Measurements from ENCODE around the gene SPATA9.
"Not testable (repeated sequence)": the region's sequence is repeated elsewhere in the genome, so short reads cannot be mapped to it uniquely, and the experiment has no call there.

The SPATA9 gene

GRCh38 chr5:95644351-95645042 is 38.3 kb downstream of the SPATA9 start:
- DNase-seq (ENCODE audit: low read depth): no peak

- DNase-seq (ENCODE audit: low read depth): no peak
Measured at GRCh38 chr5:95643152-95643551, 39.6 kb downstream of the SPATA9 start.

- DNase-seq (ENCODE audit: low read depth): no peak
Measured at GRCh38 chr5:95641741-95642220, 41.0 kb downstream of the SPATA9 start.

GRCh38 chr5:95638632-95639031 is 44.2 kb downstream of the SPATA9 start:
- DNase-seq (ENCODE audit: low read depth): no peak

- no peak for DNase-seq (ENCODE audit: low read depth)
Measured at GRCh38 chr5:95634081-95634480, 48.7 kb downstream of the SPATA9 start.

- DNase-seq (ENCODE audit: low read depth): no peak
Measured at GRCh38 chr5:95633671-95634070, 49.1 kb downstream of the SPATA9 start.

GRCh38 chr5:95632942-95633341 is 49.8 kb downstream of the SPATA9 start:
- not testable (repeated sequence) for DNase-seq (ENCODE audit: low read depth)

GRCh38 chr5:95631991-95632675 is 50.7 kb downstream of the SPATA9 start:
- peak; percentile 70 for DNase-seq (ENCODE audit: low read depth)

- DNase-seq (ENCODE audit: low read depth): no peak
Measured at GRCh38 chr5:95631255-95631958, 51.4 kb downstream of the SPATA9 start.

GRCh38 chr5:95630394-95630917 is 52.3 kb downstream of the SPATA9 start:
- DNase-seq (ENCODE audit: low read depth): no peak

- DNase-seq (ENCODE audit: low read depth): no peak
Measured at GRCh38 chr5:95628933-95629332, 53.9 kb downstream of the SPATA9 start.

GRCh38 chr5:95627971-95628810 is 54.6 kb downstream of the SPATA9 start:
- no peak for DNase-seq (ENCODE audit: low read depth)

GRCh38 chr5:95626701-95627100 is 56.1 kb downstream of the SPATA9 start:
- no peak for DNase-seq (ENCODE audit: low read depth)

GRCh38 chr5:95624368-95624767 is 58.4 kb downstream of the SPATA9 start:
- no peak for DNase-seq (ENCODE audit: low read depth)

GRCh38 chr5:95623706-95624105 is 59.1 kb downstream of the SPATA9 start:
- no peak for DNase-seq (ENCODE audit: low read depth)

GRCh38 chr5:95621839-95622629 is 60.8 kb downstream of the SPATA9 start:
- DNase-seq (ENCODE audit: low read depth): peak; percentile 41

- peak; percentile 13 for DNase-seq (ENCODE audit: low read depth)
Measured at GRCh38 chr5:95620870-95621838, 61.6 kb downstream of the SPATA9 start.

- DNase-seq (ENCODE audit: low read depth): peak; percentile 46
Measured at GRCh38 chr5:95620030-95620869, 62.5 kb downstream of the SPATA9 start, which contains the start of gene GPR150. Gene GPR150, plus strand, starts transcription at chr5:95620087. Its CDS starts 189 bp downstream, at chr5:95620276.

All from T-helper 22 cell (primary cell).